ENCODE results near the gene RPS10.

RPS10 gene

GRCh38 chr6:34425498-34426410 lies at the start of gene RPS10:
Gene RPS10 (minus strand): TSS chr6:34426069. CDS start chr6:34425221, 848 bp downstream.
- DNase-seq (ENCODE audit: low read depth in 3 of 3): peak; percentile 84 to 91 (median 86)

- DNase-seq (ENCODE audit: low read depth in 3 of 3): no peak
Measured at GRCh38 chr6:34475238-34475682, 49.4 kb upstream of the RPS10 start.

- no peak for DNase-seq (ENCODE audit: low read depth in 3 of 3)
Measured at GRCh38 chr6:34474754-34475153, 48.9 kb upstream of the RPS10 start.

- no peak for DNase-seq (ENCODE audit: low read depth in 3 of 3)
Measured at GRCh38 chr6:34473967-34474366, 48.1 kb upstream of the RPS10 start.

GRCh38 chr6:34472425-34472824 lies 46.6 kb upstream of the RPS10 start:
- no peak for DNase-seq (ENCODE audit: low read depth in 3 of 3)

- no peak for DNase-seq (ENCODE audit: low read depth in 3 of 3)
Measured at GRCh38 chr6:34469499-34469898, 43.6 kb upstream of the RPS10 start.

GRCh38 chr6:34468378-34468892 lies 42.6 kb upstream of the RPS10 start:
- no peak for DNase-seq (ENCODE audit: low read depth in 3 of 3)

- no peak for DNase-seq (ENCODE audit: low read depth in 3 of 3)
Measured at GRCh38 chr6:34466242-34467185, 40.6 kb upstream of the RPS10 start.

GRCh38 chr6:34465531-34466241 lies 39.8 kb upstream of the RPS10 start, which contains the start of gene PACSIN1:
Gene PACSIN1 (plus strand): TSS chr6:34466076. CDS start chr6:34526306, 60,230 bp downstream.
- DNase-seq (ENCODE audit: low read depth in 3 of 3): no peak

- DNase-seq (ENCODE audit: low read depth in 3 of 3): no peak
Measured at GRCh38 chr6:34463849-34464248, 38.0 kb upstream of the RPS10 start.

- DNase-seq (ENCODE audit: low read depth in 3 of 3): no peak
Measured at GRCh38 chr6:34463299-34463698, 37.4 kb upstream of the RPS10 start.

GRCh38 chr6:34462551-34462971 lies 36.7 kb upstream of the RPS10 start:
- no peak for DNase-seq (ENCODE audit: low read depth in 3 of 3)

- no peak for DNase-seq (ENCODE audit: low read depth in 3 of 3)
Measured at GRCh38 chr6:34462010-34462409, 36.1 kb upstream of the RPS10 start.

- DNase-seq (ENCODE audit: low read depth in 3 of 3): no peak
Measured at GRCh38 chr6:34460796-34461507, 35.1 kb upstream of the RPS10 start.

- peak; percentile 17 to 38 (median 26) for DNase-seq (ENCODE audit: low read depth in 3 of 3)
Measured at GRCh38 chr6:34459899-34460593, 34.2 kb upstream of the RPS10 start.

- no peak for DNase-seq (ENCODE audit: low read depth in 3 of 3)
Measured at GRCh38 chr6:34457742-34458735, 32.2 kb upstream of the RPS10 start.

GRCh38 chr6:34457382-34457741 lies 31.5 kb upstream of the RPS10 start:
- DNase-seq (ENCODE audit: low read depth in 3 of 3): no peak

GRCh38 chr6:34455831-34456230 lies 30.0 kb upstream of the RPS10 start:
- no peak for DNase-seq (ENCODE audit: low read depth in 3 of 3)

GRCh38 chr6:34451192-34451591 lies 25.3 kb upstream of the RPS10 start:
- no peak for DNase-seq (ENCODE audit: low read depth in 3 of 3)
